Osteoblast (primary cell): ENCODE results near the gene WDR83. TPM values are rescaled to one million over a fixed set of nuclear protein-coding genes. Genes with fewer than 3 reads are reported as not detected.

Source experiments
- DNase-seq: peaks from one replicate; pipeline ENCODE4 v3.0.0; 2011; ENCODE audit warnings: low spot score, mixed read lengths; ENCODE audit not compliant: insufficient read length; ENCODE audit errors: missing footprints
- H2AFZ ChIP-seq: 2 replicates; pipeline ENCODE4 v1.6.0; 2011; ENCODE audit warnings: mild to moderate bottlenecking, low read length
- H3K27ac ChIP-seq: 2 replicates; pipeline ENCODE4 v1.5.1; 2011; ENCODE audit warnings: mild to moderate bottlenecking, low read depth, low read length, moderate library complexity
- H3K27me3 ChIP-seq: 2 replicates; pipeline ENCODE4 v1.6.0; 2012; ENCODE audit warnings: mild to moderate bottlenecking, control low read depth, inconsistent platforms, low read length, moderate library complexity; ENCODE audit not compliant: insufficient read depth
- H3K36me3 ChIP-seq: 2 replicates; pipeline ENCODE4 v1.5.1; 2011; ENCODE audit warnings: mild to moderate bottlenecking, low read length, control low read depth, moderate library complexity; ENCODE audit not compliant: insufficient read depth
- H3K4me1 ChIP-seq: 2 replicates; pipeline ENCODE4 v1.5.1; 2011; ENCODE audit warnings: mild to moderate bottlenecking, low read length, control low read depth, moderate library complexity; ENCODE audit not compliant: insufficient read depth
- H3K4me2 ChIP-seq: 2 replicates; pipeline ENCODE4 v1.6.0; 2011; ENCODE audit warnings: mild to moderate bottlenecking, low read length; ENCODE audit not compliant: insufficient read depth
- H3K4me3 ChIP-seq: fragments of 200-600 bp; sonication (generic); 3 replicates; pipeline ENCODE4 v1.5.1; 2012; ENCODE audit warnings: mild to moderate bottlenecking, low read length, inconsistent platforms; ENCODE audit not compliant: insufficient read depth
- H3K79me2 ChIP-seq: 2 replicates; pipeline ENCODE4 v1.6.0; 2012; ENCODE audit warnings: mild to moderate bottlenecking, low read length, control low read depth, inconsistent platforms; ENCODE audit not compliant: insufficient read depth
- H3K9me3 ChIP-seq: 2 replicates; pipeline ENCODE4 v1.5.1; 2011; ENCODE audit warnings: low read depth, low read length, control low read depth
- H4K20me1 ChIP-seq: 2 replicates; pipeline ENCODE4 v1.6.0; 2012; ENCODE audit warnings: mild to moderate bottlenecking, low read length, control low read depth; ENCODE audit not compliant: insufficient read depth
- CTCF ChIP-seq: IDR thresholded peaks from 2 replicates; pipeline ENCODE4 v1.5.1; 2011; ENCODE audit warnings: mild to moderate bottlenecking, low read depth, low read length, moderate library complexity; ENCODE audit errors: extremely low read depth
- total RNA-seq: library from RNA; depleted of rRNA; stranded (reverse); fragments of >200 nt; gene quantifications from 2 replicates; pipeline ENCODE4 v1.2.3, GENCODE V29; 2012

The WDR83 gene
- total RNA-seq, 1 donor = 8.0 TPM

DNA sequence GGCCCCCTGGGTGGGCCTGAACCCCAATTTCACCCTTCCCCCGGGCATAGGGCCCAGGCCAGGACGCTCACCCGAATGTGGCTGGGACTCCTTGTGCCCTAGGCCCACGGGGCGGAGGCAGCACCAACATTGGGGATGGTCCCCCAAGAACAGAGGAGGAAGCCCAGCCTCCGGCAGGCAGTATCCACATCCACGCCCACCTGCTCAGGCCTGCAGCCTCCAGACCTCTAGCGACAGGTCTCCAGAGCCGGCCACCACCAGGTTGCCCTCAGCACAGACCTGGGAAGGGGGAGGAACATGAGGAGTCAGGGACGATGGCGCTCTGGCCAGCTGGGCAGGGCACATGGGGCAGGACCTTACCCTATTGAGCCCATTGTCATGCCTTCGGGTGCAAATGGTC, 22.4 kb downstream of the WDR83 start:
- no peaks in the 10 kb centered on the region for H3K9me3 ChIP-seq
- H3K27ac ChIP-seq = no peak overlapping the region
- no peaks in the 10 kb centered on the region for H3K4me1 ChIP-seq
- H3K4me3 ChIP-seq = no peak overlapping the region
- peak; percentile 64 for DNase-seq
- no peaks in the 10 kb centered on the region for H3K27me3 ChIP-seq
- no peaks in the 10 kb centered on the region for H4K20me1 ChIP-seq
- H3K36me3 ChIP-seq = peaks cover 6% of the 10 kb centered on the region
- no peak for TF ChIP-seq CTCF
- no peaks in the 10 kb centered on the region for H3K79me2 ChIP-seq
- no peak overlapping the region for H3K4me2 ChIP-seq
- H2AFZ ChIP-seq = no peak overlapping the region

GRCh38 chr19:12689581-12690216, 23.1 kb downstream of the WDR83 start:
- Histone ChIP-seq H3K36me3 (peaks cover 6% of the 10 kb centered on the region), H3K4me3 (no peak overlapping the region), H3K27ac (no peak overlapping the region), H3K9me3 (no peaks in the 10 kb centered on the region), H3K4me2 (no peak overlapping the region), H3K79me2 (peaks cover under 1% of the 10 kb centered on the region), H3K27me3 (no peaks in the 10 kb centered on the region), H3K4me1 (no peaks in the 10 kb centered on the region), H4K20me1 (no peaks in the 10 kb centered on the region), H2AFZ (no peak overlapping the region)
- peak; percentile 63 for DNase-seq
- no peak for TF ChIP-seq CTCF

DNA sequence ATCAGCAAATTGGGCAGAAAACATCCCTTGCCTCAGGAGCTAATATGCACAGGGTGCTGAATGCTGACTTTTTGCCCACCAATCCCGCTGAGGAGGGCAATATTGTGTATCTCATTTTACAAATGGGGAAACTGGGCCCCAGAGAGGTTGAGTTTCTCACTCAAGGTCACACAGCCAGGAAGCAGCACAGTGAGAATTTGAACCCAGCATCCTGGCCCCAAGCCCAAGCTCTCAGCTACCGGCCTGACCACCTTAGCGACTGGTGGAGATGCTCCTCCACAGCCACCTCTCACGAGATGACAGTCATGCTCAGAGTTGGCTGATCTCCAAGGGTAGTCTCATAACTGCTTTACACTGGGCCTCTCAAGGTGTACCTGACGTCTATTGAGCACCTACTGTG, 26.4 kb downstream of the WDR83 start:
- Histone ChIP-seq H3K4me3 (no peak overlapping the region), H3K4me1 (peaks cover 9% of the 10 kb centered on the region), H3K36me3 (peaks cover 8% of the 10 kb centered on the region), H3K27me3 (no peaks in the 10 kb centered on the region), H3K9me3 (no peaks in the 10 kb centered on the region), H4K20me1 (no peaks in the 10 kb centered on the region), H3K79me2 (peaks cover 16% of the 10 kb centered on the region), H2AFZ (no peak overlapping the region), H3K27ac (no peak overlapping the region), H3K4me2 (no peak overlapping the region)
- DNase-seq = peak; percentile 37
- TF ChIP-seq CTCF = no peak

DNA sequence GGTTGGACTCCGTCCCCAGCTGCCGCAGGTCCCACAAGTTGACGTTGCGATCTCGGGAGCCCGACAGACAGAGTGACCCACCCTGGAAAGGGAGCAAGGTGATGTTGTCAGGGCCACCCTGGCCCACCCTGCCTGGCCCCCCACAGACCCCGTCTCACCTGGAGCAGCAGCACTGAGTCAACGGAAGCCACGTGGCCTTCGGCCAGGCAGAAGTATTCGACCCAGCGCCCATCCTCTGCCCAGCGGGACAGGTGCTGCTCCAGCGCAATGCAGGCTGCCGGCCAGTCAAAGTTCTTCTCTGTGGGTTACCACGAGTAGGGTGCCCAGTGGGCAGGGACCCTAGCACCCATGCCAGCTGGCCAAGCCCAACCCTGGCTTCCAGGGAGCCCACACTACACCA, 28.0 kb downstream of the WDR83 start:
- Histone ChIP-seq H3K27ac (no peak overlapping the region), H3K9me3 (no peaks in the 10 kb centered on the region), H3K4me1 (peaks cover 9% of the 10 kb centered on the region), H3K27me3 (no peaks in the 10 kb centered on the region), H3K4me3 (no peak overlapping the region), H4K20me1 (no peaks in the 10 kb centered on the region), H2AFZ (no peak overlapping the region), H3K79me2 (peaks cover 16% of the 10 kb centered on the region), H3K4me2 (no peak overlapping the region), H3K36me3 (peaks cover 20% of the 10 kb centered on the region)
- DNase-seq = peak; percentile 83
- TF ChIP-seq CTCF = no peak
